Lung (tissue), 12 donors: Measurements from ENCODE around the gene GPR173. TPM values are rescaled to one million over a fixed set of nuclear protein-coding genes. Genes with fewer than 3 reads are reported as not detected.

Experiments used
- ATAC-seq: fragments of 200-7000 bp; cut with Tn5 transposase; one replicate; pipeline ENCODE4 v1.9.1; 2020; ENCODE audit warnings: moderate number of reproducible peaks; ENCODE audit not compliant: insufficient read depth, low FRiP score
- DNase-seq, 3 donors: peaks; one replicate each; pipeline ENCODE4 v3.0.0-alpha.2; 2013 to 2017
- H3K27ac ChIP-seq, 2 donors: one replicate each; pipeline ENCODE4 v1.5.1; 2013; ENCODE audit warnings: mild to moderate bottlenecking in 2 of 2, moderate library complexity in 2 of 2, control low read depth in 1 of 2, inconsistent platforms in 1 of 2, low read depth in 1 of 2, low read length in 1 of 2
- H3K27me3 ChIP-seq, 3 donors: one replicate each; pipeline ENCODE4 v1.5.1; 2013; ENCODE audit warnings: low read length in 2 of 3; ENCODE audit not compliant: control insufficient read depth in 3 of 3, insufficient read depth in 3 of 3
- H3K36me3 ChIP-seq, 4 donors: one replicate each; pipeline ENCODE4 v1.5.1; 2013; ENCODE audit warnings: low read length in 4 of 4, mild to moderate bottlenecking in 1 of 4, moderate library complexity in 1 of 4; ENCODE audit not compliant: control insufficient read depth in 4 of 4, insufficient read depth in 4 of 4
- H3K4me1 ChIP-seq, 5 donors: one replicate each; pipeline ENCODE4 v1.5.1; 2013; ENCODE audit warnings: low read length in 5 of 5, mild to moderate bottlenecking in 2 of 5, moderate library complexity in 1 of 5; ENCODE audit not compliant: control insufficient read depth in 5 of 5, insufficient read depth in 5 of 5
- H3K4me3 ChIP-seq: one replicate; pipeline ENCODE4 v1.5.1; 2013; ENCODE audit warnings: mild to moderate bottlenecking, control low read depth, moderate library complexity
- H3K9ac ChIP-seq, 2 donors: one replicate each; pipeline ENCODE4 v1.5.1; 2013; ENCODE audit warnings: low read length in 2 of 2, control low read depth in 1 of 2; ENCODE audit not compliant: insufficient read depth in 1 of 2
- H3K9me3 ChIP-seq, 4 donors: one replicate each; pipeline ENCODE4 v1.5.1; 2013; ENCODE audit warnings: low read length in 3 of 4, mild to moderate bottlenecking in 1 of 4, moderate library complexity in 1 of 4; ENCODE audit not compliant: control insufficient read depth in 4 of 4, insufficient read depth in 3 of 4
- WGBS, 2 donors: extraction: QIAGEN DNeasy Blood & Tissue Kit; methylation state at CpG; one replicate each; pipeline ENCODE4 v1.1.7; 2013; 5-methylcytosine and 5-hydroxymethylcytosine counted together
- polyA plus RNA-seq, 2 donors: library from polyadenylated mRNA; stranded (reverse); fragments of 200-250 nt; gene quantifications; one replicate each; pipeline ENCODE4 v1.2.1, GENCODE V29; 2013
- total RNA-seq, 2 donors: library from RNA; depleted of rRNA in 1 of 2; stranded (reverse); fragments of >200 nt in 1 of 2; gene quantifications; one replicate each; pipeline ENCODE4 v1.2.1, GENCODE V29; 2014 to 2021
- TF ChIP-seq, protein P1 (sequence below): IDR thresholded peaks from 2 replicates; pipeline ENCODE4 v1.5.1; 2012; ENCODE audit warnings: mild to moderate bottlenecking; ENCODE audit errors: control extremely low read depth, extremely low read depth
- donor health status: control.
- donor health status: control.
- donor health status: Bipolar disorder and iron deficiency.
- donor health status: healthy.
- donor health status: DM: yes; HTN: yes; CAD: no.

GPR173 gene
- total and polyA plus RNA-seq, 4 donors, result 0.94 to 4.6 (median 2.0) TPM

- Histone ChIP-seq H3K27ac (no peak overlapping the region), H3K9me3 (peaks cover 0 to 12% (median 0%) of the 10 kb centered on the region in 4 donors), H3K9ac (no peak overlapping the region), H3K4me1 (peaks cover 0 to 6% (median 1%) of the 10 kb centered on the region in 5 donors), H3K36me3 (no peaks in the 10 kb centered on the region), H3K27me3 (peaks cover 10 to 48% (median 25%) of the 10 kb centered on the region in 3 donors), H3K4me3 (no peak overlapping the region)
- 59 to 61% methylated on average over 6 of the region's 6 CpGs for WGBS, 2 donors
- ATAC-seq (no peak), DNase-seq (no peak)
- TF ChIP-seq, protein P1, sequence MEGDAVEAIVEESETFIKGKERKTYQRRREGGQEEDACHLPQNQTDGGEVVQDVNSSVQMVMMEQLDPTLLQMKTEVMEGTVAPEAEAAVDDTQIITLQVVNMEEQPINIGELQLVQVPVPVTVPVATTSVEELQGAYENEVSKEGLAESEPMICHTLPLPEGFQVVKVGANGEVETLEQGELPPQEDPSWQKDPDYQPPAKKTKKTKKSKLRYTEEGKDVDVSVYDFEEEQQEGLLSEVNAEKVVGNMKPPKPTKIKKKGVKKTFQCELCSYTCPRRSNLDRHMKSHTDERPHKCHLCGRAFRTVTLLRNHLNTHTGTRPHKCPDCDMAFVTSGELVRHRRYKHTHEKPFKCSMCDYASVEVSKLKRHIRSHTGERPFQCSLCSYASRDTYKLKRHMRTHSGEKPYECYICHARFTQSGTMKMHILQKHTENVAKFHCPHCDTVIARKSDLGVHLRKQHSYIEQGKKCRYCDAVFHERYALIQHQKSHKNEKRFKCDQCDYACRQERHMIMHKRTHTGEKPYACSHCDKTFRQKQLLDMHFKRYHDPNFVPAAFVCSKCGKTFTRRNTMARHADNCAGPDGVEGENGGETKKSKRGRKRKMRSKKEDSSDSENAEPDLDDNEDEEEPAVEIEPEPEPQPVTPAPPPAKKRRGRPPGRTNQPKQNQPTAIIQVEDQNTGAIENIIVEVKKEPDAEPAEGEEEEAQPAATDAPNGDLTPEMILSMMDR, result no peak
Measured at GRCh38 chrX:53003111-53003510, 45.5 kb upstream of the GPR173 start.

DNA sequence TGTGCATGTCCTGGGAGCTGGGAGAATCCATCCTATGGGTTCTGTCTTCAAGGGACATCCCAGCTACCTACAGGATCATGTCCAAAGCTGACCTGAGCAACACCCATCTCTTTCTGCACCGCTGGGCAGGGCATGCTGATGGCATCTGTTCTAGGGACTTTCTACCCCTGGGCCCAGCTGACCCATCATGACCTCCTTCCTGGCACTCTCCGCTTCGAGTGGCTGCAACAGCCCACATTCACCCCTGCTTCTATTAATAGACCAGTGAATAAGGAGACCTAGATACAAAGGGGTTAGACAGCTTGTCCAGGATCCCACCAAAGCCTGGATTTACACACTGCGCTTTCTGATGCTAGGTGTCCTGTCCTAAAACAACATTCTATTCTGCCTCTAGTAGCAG, 44.6 kb upstream of the GPR173 start:
- 64 to 68% methylated on average over 3 to 4 of the region's 4 CpGs for WGBS, 2 donors
- TF ChIP-seq, protein P1, result no peak
- no peak for ATAC-seq

GRCh38 chrX:53004811-53005210, 43.8 kb upstream of the GPR173 start:
- TF ChIP-seq, protein P1, result no peak
- no peak overlapping the region for H3K4me3 ChIP-seq
- H3K9ac ChIP-seq, result no peak overlapping the region
- DNase-seq (peak in 2 of 3 donors; percentile 54 to 67), ATAC-seq (no peak)
- WGBS, 2 donors, result 24 to 34% methylated on average over 4 of the region's 4 CpGs
- H3K36me3 ChIP-seq, result no peaks in the 10 kb centered on the region
- peaks cover 0 to 6% (median 1%) of the 10 kb centered on the region in 5 donors for H3K4me1 ChIP-seq
- peaks cover 0 to 12% (median under 1%) of the 10 kb centered on the region in 4 donors for H3K9me3 ChIP-seq
- H3K27ac ChIP-seq, result no peak overlapping the region
- peaks cover 10 to 50% (median 21%) of the 10 kb centered on the region in 3 donors for H3K27me3 ChIP-seq

More for the DNA sequence above, 44.6 kb upstream of the GPR173 start:
- Histone ChIP-seq H3K4me1 (peaks cover 0 to 6% (median 1%) of the 10 kb centered on the region in 5 donors), H3K27me3 (peaks cover 10 to 49% (median 24%) of the 10 kb centered on the region in 3 donors), H3K9ac (no peak overlapping the region), H3K4me3 (no peak overlapping the region), H3K9me3 (peaks cover 0 to 12% (median 0%) of the 10 kb centered on the region in 4 donors), H3K27ac (peak overlapping the region in 1 of 2 donors; percentile 23), H3K36me3 (no peaks in the 10 kb centered on the region)
- no peak for DNase-seq

DNA sequence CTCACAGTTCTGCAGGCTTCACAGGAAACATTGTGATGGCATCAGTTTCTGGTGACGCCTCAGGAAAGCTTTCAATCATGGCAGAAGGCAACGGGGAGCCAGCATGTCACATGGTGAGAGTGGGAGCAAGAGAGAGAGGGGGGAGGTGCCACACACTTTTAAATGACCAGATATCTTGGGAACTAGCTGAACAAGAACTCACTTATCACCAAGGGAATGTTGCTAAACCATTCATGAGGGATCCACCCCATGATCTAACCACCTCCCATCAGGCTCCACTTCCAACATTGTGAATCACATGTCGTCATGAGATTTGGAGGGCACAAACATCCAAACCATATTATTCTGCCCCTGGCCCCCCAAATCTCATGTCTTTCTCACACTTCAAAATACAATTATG, 43.3 kb upstream of the GPR173 start:
- H3K27ac ChIP-seq, result no peak overlapping the region
- DNase-seq (no peak), ATAC-seq (no peak)
- peaks cover 0 to 12% (median under 1%) of the 10 kb centered on the region in 4 donors for H3K9me3 ChIP-seq
- no peak overlapping the region for H3K4me3 ChIP-seq
- TF ChIP-seq, protein P1, result no peak
- 29 to 40% methylated on average over 3 of the region's 3 CpGs for WGBS, 2 donors
- H3K9ac ChIP-seq, result no peak overlapping the region
- peaks cover 10 to 45% (median 21%) of the 10 kb centered on the region in 3 donors for H3K27me3 ChIP-seq
- no peaks in the 10 kb centered on the region for H3K36me3 ChIP-seq
- peaks cover 0 to 6% (median 1%) of the 10 kb centered on the region in 5 donors for H3K4me1 ChIP-seq
